Mucosa of descending colon (tissue), 3 donors: ENCODE results near the gene STUM. TPM values are rescaled to one million over a fixed set of nuclear protein-coding genes. Genes with fewer than 3 reads are reported as not detected.
A peak's percentile ranks its signal among the peaks of the same experiment; 100 is the strongest.

Source experiments
- ATAC-seq: fragments of 200-7000 bp; cut with Tn5 transposase; one replicate; pipeline ENCODE4 v1.9.1; 2020; ENCODE audit warnings: mild to moderate bottlenecking, moderate library complexity
- DNase-seq, 3 donors: peaks; one replicate each; pipeline ENCODE4 v3.0.0-alpha.2; 2020
- H3K36me3 ChIP-seq: fragments of 200-600 bp; one replicate; pipeline ENCODE4 v1.8.0; 2021; ENCODE audit warnings: low read depth, mild to moderate bottlenecking
- H3K4me1 ChIP-seq: fragments of 200-600 bp; one replicate; pipeline ENCODE4 v1.8.0; 2021; ENCODE audit warnings: low read depth, mild to moderate bottlenecking
- H3K4me3 ChIP-seq: fragments of 200-600 bp; one replicate; pipeline ENCODE4 v1.8.0; 2021; ENCODE audit warnings: mild to moderate bottlenecking
- H3K9me3 ChIP-seq: fragments of 200-600 bp; one replicate; pipeline ENCODE4 v1.8.0; 2021; ENCODE audit warnings: mild to moderate bottlenecking
- intact Hi-C, 2 donors: fragments of 100-400 bp; cut with DNase I in 1 of 2; cut with micrococcal nuclease in 1 of 2; formaldehyde crosslinking; loops; one replicate each; pipeline versions ENCODE4 v1.11.0 to v1.11.1; 2022; cut with DNase I, micrococcal nuclease
- total RNA-seq, 3 donors: library from RNA; stranded (reverse); fragmentation: NEBNext Ultra II Directional in 2 of 3; extraction: Animal tissue kit (Norgen Biotek cat#: 25700) in 2 of 3; gene quantifications; one replicate each; pipeline versions ENCODE4 v1.2.1 to v1.2.4, GENCODE V29; 2021 to 2023
- TF ChIP-seq, protein P1 (sequence below): fragments of 200-600 bp; IDR thresholded peaks from one replicate; pipeline ENCODE4 v1.8.0; 2022; ENCODE audit warnings: antibody characterized with exemption, mild to moderate bottlenecking
- donor health status: DM: no; HTN: no; CAD: no; lungs with moderate emphysema.
- donor health status: DM: no; HTN: no; CAD: no.
- donor health status: DM: no; HTN: yes; CAD: no.

STUM gene
- total RNA-seq, 3 donors from 2014 or later: 1.2 to 18.4 (median 4.9) TPM

- Histone ChIP-seq H3K4me1 (peaks cover 21% of the 10 kb centered on the region), H3K4me3 (no peak overlapping the region), H3K9me3 (no peaks in the 10 kb centered on the region), H3K36me3 (no peaks in the 10 kb centered on the region)
- TF ChIP-seq, protein P1, sequence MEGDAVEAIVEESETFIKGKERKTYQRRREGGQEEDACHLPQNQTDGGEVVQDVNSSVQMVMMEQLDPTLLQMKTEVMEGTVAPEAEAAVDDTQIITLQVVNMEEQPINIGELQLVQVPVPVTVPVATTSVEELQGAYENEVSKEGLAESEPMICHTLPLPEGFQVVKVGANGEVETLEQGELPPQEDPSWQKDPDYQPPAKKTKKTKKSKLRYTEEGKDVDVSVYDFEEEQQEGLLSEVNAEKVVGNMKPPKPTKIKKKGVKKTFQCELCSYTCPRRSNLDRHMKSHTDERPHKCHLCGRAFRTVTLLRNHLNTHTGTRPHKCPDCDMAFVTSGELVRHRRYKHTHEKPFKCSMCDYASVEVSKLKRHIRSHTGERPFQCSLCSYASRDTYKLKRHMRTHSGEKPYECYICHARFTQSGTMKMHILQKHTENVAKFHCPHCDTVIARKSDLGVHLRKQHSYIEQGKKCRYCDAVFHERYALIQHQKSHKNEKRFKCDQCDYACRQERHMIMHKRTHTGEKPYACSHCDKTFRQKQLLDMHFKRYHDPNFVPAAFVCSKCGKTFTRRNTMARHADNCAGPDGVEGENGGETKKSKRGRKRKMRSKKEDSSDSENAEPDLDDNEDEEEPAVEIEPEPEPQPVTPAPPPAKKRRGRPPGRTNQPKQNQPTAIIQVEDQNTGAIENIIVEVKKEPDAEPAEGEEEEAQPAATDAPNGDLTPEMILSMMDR: no peak
- no peak for ATAC-seq
- DNase-seq: peak in 1 of 3 donors; percentile 12
- intact Hi-C loops: loop anchor here in 1 of 2 donors (5.0 to 10.0 kb wide), 2 partner anchors 83 to 176 kb away; partner anchors contain the start of gene ITPKB
These were observed 103.2 kb downstream of the STUM start for GRCh38 chr1:226651732-226652105.

GRCh38 chr1:226652613-226653012 lies 104.0 kb downstream of the STUM start:
- intact Hi-C loops: loop anchor here in 1 of 2 donors (5.0 to 10.0 kb wide), 2 partner anchors 82 to 175 kb away; partner anchors contain the start of gene ITPKB
- Histone ChIP-seq H3K36me3 (no peaks in the 10 kb centered on the region), H3K9me3 (no peaks in the 10 kb centered on the region), H3K4me1 (peaks cover 27% of the 10 kb centered on the region), H3K4me3 (no peak overlapping the region)
- DNase-seq (peak in 1 of 3 donors; percentile 46), ATAC-seq (no peak)
- TF ChIP-seq, protein P1: no peak

GRCh38 chr1:226653311-226653921 lies 104.9 kb downstream of the STUM start:
- intact Hi-C loops: loop anchor here in 1 of 2 donors (5.0 to 10.0 kb wide), 2 partner anchors 81 to 174 kb away; partner anchors contain the start of gene ITPKB
- ATAC-seq: peak; percentile 38
- peaks cover 29% of the 10 kb centered on the region for H3K4me1 ChIP-seq

GRCh38 chr1:226654046-226654667 lies 105.6 kb downstream of the STUM start:
- H3K4me3 ChIP-seq: no peak overlapping the region
- no peaks in the 10 kb centered on the region for H3K9me3 ChIP-seq
- DNase-seq (peak in 2 of 3 donors; percentile 40 to 48), ATAC-seq (peak; percentile 5)
- intact Hi-C loops: loop anchor here in 1 of 2 donors (5.0 to 10.0 kb wide), 2 partner anchors 81 to 173 kb away; partner anchors contain the start of gene ITPKB
- no peaks in the 10 kb centered on the region for H3K36me3 ChIP-seq
- peaks cover 29% of the 10 kb centered on the region for H3K4me1 ChIP-seq
- TF ChIP-seq, protein P1: no peak

More at GRCh38 chr1:226653311-226653921, 104.9 kb downstream of the STUM start:
- TF ChIP-seq, protein P1: no peak
- peak in 1 of 3 donors; percentile 69 for DNase-seq
- H3K9me3 ChIP-seq: no peaks in the 10 kb centered on the region
- no peak overlapping the region for H3K4me3 ChIP-seq
- no peaks in the 10 kb centered on the region for H3K36me3 ChIP-seq

DNA sequence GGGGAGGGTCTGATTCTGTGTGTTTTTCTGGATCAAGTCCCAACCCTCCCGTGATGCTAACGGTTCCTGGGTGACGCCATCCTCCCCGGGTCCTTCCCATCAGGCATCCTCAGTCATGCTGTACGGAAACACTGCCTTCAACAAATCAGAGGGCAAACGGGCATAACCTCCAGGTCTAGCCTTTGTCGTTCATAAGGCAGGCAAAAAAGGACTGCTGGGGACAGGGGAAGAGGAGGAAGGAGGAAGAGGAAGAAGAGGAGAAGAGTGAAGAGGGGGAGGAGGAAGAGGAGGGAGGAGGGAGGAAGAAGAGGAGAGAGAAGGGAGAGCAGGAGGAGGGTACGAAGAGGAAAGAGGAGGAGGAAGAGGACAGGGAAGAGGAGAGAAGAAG lies 106.1 kb downstream of the STUM start:
- Histone ChIP-seq H3K4me3 (no peak overlapping the region), H3K36me3 (no peaks in the 10 kb centered on the region), H3K4me1 (peaks cover 29% of the 10 kb centered on the region), H3K9me3 (no peaks in the 10 kb centered on the region)
- DNase-seq: no peak
- TF ChIP-seq, protein P1: no peak
- no peak for ATAC-seq
- intact Hi-C loops: loop anchor here in 1 of 2 donors (5.0 to 10.0 kb wide), 2 partner anchors 80 to 173 kb away; partner anchors contain the start of gene ITPKB
